DND-41 (cell line): ENCODE measurements around the gene SLC38A10.

ENCODE experiments used
- ATAC-seq: fragments of 200-7000 bp; cut with Tn5 transposase; 3 replicates; pipeline ENCODE4 v1.9.1; 2021; ENCODE audit warnings: low read depth; ENCODE audit not compliant: insufficient read depth
- DNase-seq: peaks from one replicate; pipeline ENCODE4 v3.0.0-alpha.2; 2020
- H2AFZ ChIP-seq: 2 replicates; pipeline ENCODE4 v1.6.0; 2012; ENCODE audit warnings: low read depth, low read length
- H3K27ac ChIP-seq: 2 replicates; pipeline ENCODE4 v1.5.1; 2012; ENCODE audit warnings: low read length, inconsistent platforms
- H3K27me3 ChIP-seq: fragments of 200-600 bp; sonication (generic); 2 replicates; pipeline ENCODE4 v1.6.0; 2012; ENCODE audit warnings: low read length, mild to moderate bottlenecking, inconsistent platforms; ENCODE audit not compliant: insufficient read depth, poor library complexity
- H3K36me3 ChIP-seq: 2 replicates; pipeline ENCODE4 v1.5.1; 2012; ENCODE audit warnings: low read length, inconsistent platforms; ENCODE audit not compliant: insufficient read depth
- H3K4me1 ChIP-seq: 2 replicates; pipeline ENCODE4 v1.5.1; 2012; ENCODE audit warnings: mild to moderate bottlenecking, low read length; ENCODE audit not compliant: insufficient read depth
- H3K4me2 ChIP-seq: 2 replicates; pipeline ENCODE4 v1.6.0; 2012; ENCODE audit warnings: mild to moderate bottlenecking, moderate library complexity, low read length, inconsistent platforms; ENCODE audit not compliant: insufficient read depth
- H3K4me3 ChIP-seq, 2 experiments: fragments of 200-600 bp in 1 of 2; shearing (Covaris generic) in 1 of 2; 2 replicates each; pipeline ENCODE4 v1.5.1; 2012 to 2016; ENCODE audit warnings: inconsistent platforms in 2 of 2, low read length in 2 of 2, mild to moderate bottlenecking in 2 of 2, low read depth in 1 of 2, moderate library complexity in 1 of 2
- H3K79me2 ChIP-seq: 2 replicates; pipeline ENCODE4 v1.6.0; 2012; ENCODE audit warnings: low read length, inconsistent platforms; ENCODE audit not compliant: insufficient read depth
- H3K9ac ChIP-seq: 2 replicates; pipeline ENCODE4 v1.6.0; 2012; ENCODE audit warnings: low read depth, mild to moderate bottlenecking, inconsistent platforms, low read length, moderate library complexity
- H3K9me3 ChIP-seq: 2 replicates; pipeline ENCODE4 v1.5.1; 2012; ENCODE audit warnings: low read length, moderate library complexity, mild to moderate bottlenecking, inconsistent platforms; ENCODE audit not compliant: insufficient read depth, severe bottlenecking
- H4K20me1 ChIP-seq: 2 replicates; pipeline ENCODE4 v1.6.0; 2012; ENCODE audit warnings: low read length; ENCODE audit not compliant: insufficient read depth
- EZH2 ChIP-seq: IDR thresholded peaks from 3 replicates; pipeline ENCODE4 v1.6.1; 2012; ENCODE audit warnings: borderline replicate concordance, low read depth, mild to moderate bottlenecking, moderate library complexity, low read length, inconsistent platforms; ENCODE audit not compliant: severe bottlenecking
- TF ChIP-seq, protein P1 (sequence below): IDR thresholded peaks from 2 replicates; pipeline ENCODE4 v1.5.1; 2012; ENCODE audit warnings: borderline replicate concordance, low read length, moderate library complexity, mild to moderate bottlenecking; ENCODE audit not compliant: poor library complexity, severe bottlenecking; ENCODE audit errors: extremely low read depth

Gene SLC38A10

DNA sequence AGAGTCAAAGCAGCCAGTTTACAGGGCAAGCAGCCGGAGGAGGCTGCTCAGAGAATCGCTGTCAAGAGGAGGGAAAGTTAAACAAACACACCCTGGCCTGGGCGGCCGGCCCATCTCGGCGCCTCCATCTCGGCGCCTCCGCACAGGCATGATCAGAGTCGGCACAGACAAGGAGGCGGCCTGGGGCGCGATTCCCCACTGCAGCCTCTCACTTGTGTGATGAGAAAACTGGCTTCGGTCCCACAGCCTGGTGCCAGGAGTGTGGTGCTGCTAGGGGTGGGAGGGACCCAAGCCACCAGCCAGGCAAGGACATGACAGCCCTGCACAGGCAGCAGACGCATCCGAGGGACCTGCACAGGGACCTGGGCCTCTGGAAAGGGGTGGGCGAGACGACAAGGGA is 17.7 kb downstream of the SLC38A10 start:
- Histone ChIP-seq H2AFZ (no peak overlapping the region), H3K27me3 (no peaks in the 10 kb centered on the region), H4K20me1 (peaks cover 15% of the 10 kb centered on the region), H3K79me2 (peaks cover 3% of the 10 kb centered on the region; the same call in 1 of the 2 replicates), H3K36me3 (peaks cover 89% of the 10 kb centered on the region), H3K27ac (no peak overlapping the region), H3K9me3 (no peaks in the 10 kb centered on the region), H3K4me1 (no peaks in the 10 kb centered on the region), H3K4me2 (no peak overlapping the region), H3K9ac (no peak overlapping the region), H3K4me3 (no peak overlapping the region)
- DNase-seq (no peak), ATAC-seq (no peak)
- TF ChIP-seq, protein P1, sequence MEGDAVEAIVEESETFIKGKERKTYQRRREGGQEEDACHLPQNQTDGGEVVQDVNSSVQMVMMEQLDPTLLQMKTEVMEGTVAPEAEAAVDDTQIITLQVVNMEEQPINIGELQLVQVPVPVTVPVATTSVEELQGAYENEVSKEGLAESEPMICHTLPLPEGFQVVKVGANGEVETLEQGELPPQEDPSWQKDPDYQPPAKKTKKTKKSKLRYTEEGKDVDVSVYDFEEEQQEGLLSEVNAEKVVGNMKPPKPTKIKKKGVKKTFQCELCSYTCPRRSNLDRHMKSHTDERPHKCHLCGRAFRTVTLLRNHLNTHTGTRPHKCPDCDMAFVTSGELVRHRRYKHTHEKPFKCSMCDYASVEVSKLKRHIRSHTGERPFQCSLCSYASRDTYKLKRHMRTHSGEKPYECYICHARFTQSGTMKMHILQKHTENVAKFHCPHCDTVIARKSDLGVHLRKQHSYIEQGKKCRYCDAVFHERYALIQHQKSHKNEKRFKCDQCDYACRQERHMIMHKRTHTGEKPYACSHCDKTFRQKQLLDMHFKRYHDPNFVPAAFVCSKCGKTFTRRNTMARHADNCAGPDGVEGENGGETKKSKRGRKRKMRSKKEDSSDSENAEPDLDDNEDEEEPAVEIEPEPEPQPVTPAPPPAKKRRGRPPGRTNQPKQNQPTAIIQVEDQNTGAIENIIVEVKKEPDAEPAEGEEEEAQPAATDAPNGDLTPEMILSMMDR, result no peak
- no peak for TF ChIP-seq EZH2

DNA sequence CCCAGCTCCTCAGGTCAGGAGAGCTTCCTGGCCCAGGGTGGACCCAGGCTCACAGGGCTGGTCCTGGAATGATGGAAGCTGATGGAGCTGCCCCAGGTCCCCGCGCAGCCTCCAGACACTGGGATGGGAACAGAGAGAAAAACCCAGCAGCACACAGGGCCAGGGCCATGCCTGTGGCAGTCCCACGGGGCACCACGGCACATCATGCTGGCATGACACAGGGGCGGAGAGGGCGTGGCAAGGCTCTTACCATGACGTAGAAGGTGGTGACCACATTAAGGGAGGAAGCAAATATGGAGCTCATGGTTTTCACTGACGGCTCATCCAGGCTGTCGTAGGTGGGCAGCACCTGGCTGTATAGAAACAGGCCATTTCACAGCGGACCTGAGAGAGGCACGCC is 18.3 kb downstream of the SLC38A10 start:
- Histone ChIP-seq H3K27me3 (no peaks in the 10 kb centered on the region), H3K79me2 (peaks cover 3% of the 10 kb centered on the region; the same call in 1 of the 2 replicates), H4K20me1 (peaks cover 15% of the 10 kb centered on the region), H3K4me3 (no peak overlapping the region), H3K36me3 (peaks cover 84% of the 10 kb centered on the region), H3K4me1 (no peaks in the 10 kb centered on the region), H3K27ac (no peak overlapping the region), H2AFZ (no peak overlapping the region), H3K9ac (no peak overlapping the region), H3K9me3 (no peaks in the 10 kb centered on the region), H3K4me2 (no peak overlapping the region)
- TF ChIP-seq, protein P1, result no peak
- TF ChIP-seq EZH2, result no peak
- ATAC-seq (no peak), DNase-seq (no peak)

DNA sequence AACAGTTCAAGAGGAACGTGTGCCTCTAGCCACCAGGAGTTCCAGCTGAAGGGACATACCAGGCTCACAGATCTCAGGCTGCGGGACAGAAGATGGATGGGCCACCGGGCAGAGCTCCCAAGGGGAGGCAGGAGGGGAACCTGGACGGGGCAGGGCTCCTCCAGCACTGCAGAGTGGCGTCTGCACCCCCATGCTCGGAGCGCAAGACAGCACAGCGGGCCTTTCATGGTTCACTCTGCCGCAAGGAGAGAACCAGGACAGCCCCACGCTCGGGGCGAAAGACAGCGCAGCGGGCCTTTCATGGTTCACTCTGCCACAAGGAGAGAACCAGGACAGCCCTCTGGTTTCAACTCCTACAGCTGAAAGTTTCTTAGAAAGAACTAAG is 20.6 kb downstream of the SLC38A10 start:
- H3K27ac ChIP-seq, result no peak overlapping the region
- H3K4me1 ChIP-seq, result no peaks in the 10 kb centered on the region
- H3K79me2 ChIP-seq, result peaks cover 3% of the 10 kb centered on the region; the same call in 1 of the 2 replicates
- no peak overlapping the region for H3K9ac ChIP-seq
- no peaks in the 10 kb centered on the region for H3K9me3 ChIP-seq
- DNase-seq (no peak), ATAC-seq (no peak)
- TF ChIP-seq, protein P1, result no peak
- no peak for TF ChIP-seq EZH2
- no peak overlapping the region for H3K4me2 ChIP-seq
- no peak overlapping the region for H2AFZ ChIP-seq
- H3K27me3 ChIP-seq, result no peaks in the 10 kb centered on the region
- peaks cover 87% of the 10 kb centered on the region for H3K36me3 ChIP-seq
- H4K20me1 ChIP-seq, result peaks cover 14% of the 10 kb centered on the region
- no peak overlapping the region for H3K4me3 ChIP-seq

DNA sequence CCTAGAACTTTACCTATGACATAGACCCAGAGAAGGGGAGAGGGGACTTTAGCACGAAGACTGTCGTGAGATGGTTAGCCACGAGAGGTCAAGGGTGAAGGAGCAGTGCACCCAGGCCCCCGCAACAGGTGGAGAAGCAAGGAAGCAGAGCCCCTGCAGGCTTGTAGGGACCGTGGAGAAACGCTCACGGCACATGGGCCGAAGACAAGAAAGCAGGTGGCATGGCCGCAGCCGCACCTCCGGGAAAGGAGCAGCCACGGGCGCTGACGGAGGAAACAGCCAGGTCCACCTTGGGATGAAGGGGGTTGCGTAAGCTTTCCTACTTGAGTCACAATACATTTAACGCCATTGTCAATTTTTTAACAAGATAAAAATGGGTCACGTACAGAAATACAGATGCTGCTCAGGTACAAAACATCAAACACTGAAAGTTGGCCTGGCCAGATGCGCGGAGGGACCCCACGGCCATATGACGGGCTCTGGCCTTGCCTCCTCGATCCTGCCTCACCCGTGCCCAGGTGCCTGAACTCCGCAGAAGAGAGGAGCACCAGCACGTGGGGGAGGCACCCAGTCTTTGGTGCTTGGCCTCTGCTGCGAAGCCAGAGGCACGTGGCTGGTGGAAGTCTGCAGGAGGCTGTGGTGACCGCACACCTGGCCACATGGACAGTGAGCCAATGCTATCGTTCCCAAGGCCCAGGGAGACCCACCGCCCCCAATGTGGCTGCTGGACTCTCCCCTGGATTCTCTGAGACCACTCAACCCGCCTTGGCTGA is 21.2 kb downstream of the SLC38A10 start:
- Histone ChIP-seq H3K4me2 (no peak overlapping the region), H4K20me1 (peaks cover 8% of the 10 kb centered on the region), H3K9me3 (no peaks in the 10 kb centered on the region), H3K36me3 (peaks cover 86% of the 10 kb centered on the region), H3K4me1 (no peaks in the 10 kb centered on the region), H3K27ac (no peak overlapping the region), H3K79me2 (peaks cover 3% of the 10 kb centered on the region; the same call in 1 of the 2 replicates), H3K27me3 (no peaks in the 10 kb centered on the region), H3K4me3 (no peak overlapping the region), H2AFZ (no peak overlapping the region), H3K9ac (no peak overlapping the region)
- ATAC-seq (no peak), DNase-seq (no peak)
- no peak for TF ChIP-seq EZH2
- TF ChIP-seq, protein P1, result no peak
